Endothelial cell (in vitro differentiated cells): Measurements from ENCODE around the gene COL5A1. TPM values are rescaled to one million over a fixed set of nuclear protein-coding genes. Genes with fewer than 3 reads are reported as not detected.

Source experiments
- DNase-seq: peaks from one replicate; pipeline ENCODE4 v3.0.0; 2021; ENCODE audit warnings: low spot score
- H3K27ac Mint-ChIP-seq: one replicate; pipeline ENCODE4 v1.8.0; 2021; ENCODE audit warnings: mixed read lengths, inconsistent platforms; ENCODE audit not compliant: unreplicated experiment
- H3K27me3 Mint-ChIP-seq: one replicate; pipeline ENCODE4 v1.8.0; 2021; ENCODE audit warnings: mild to moderate bottlenecking, moderate library complexity, mixed read lengths, inconsistent platforms; ENCODE audit not compliant: unreplicated experiment
- H3K36me3 Mint-ChIP-seq: one replicate; pipeline ENCODE4 v1.8.0; 2021; ENCODE audit warnings: mild to moderate bottlenecking, low read depth, mixed read lengths, inconsistent platforms; ENCODE audit not compliant: unreplicated experiment
- H3K4me1 Mint-ChIP-seq: one replicate; pipeline ENCODE4 v1.8.0; 2021; ENCODE audit warnings: mild to moderate bottlenecking, mixed read lengths, inconsistent platforms; ENCODE audit not compliant: unreplicated experiment
- H3K4me3 Mint-ChIP-seq: one replicate; pipeline ENCODE4 v1.8.0; 2021; ENCODE audit warnings: mild to moderate bottlenecking, mixed read lengths, inconsistent platforms; ENCODE audit not compliant: unreplicated experiment
- H3K9me3 Mint-ChIP-seq: one replicate; pipeline ENCODE4 v1.8.0; 2021; ENCODE audit warnings: mixed read lengths, inconsistent platforms; ENCODE audit not compliant: unreplicated experiment
- total RNA-seq: library from RNA; stranded (reverse); fragmentation: NEBNext Ultra II Directional; extraction: Animal tissue kit (Norgen Biotek cat#: 25700); gene quantifications from one replicate; pipeline ENCODE4 v1.2.1, GENCODE V29; 2021; ENCODE audit not compliant: unreplicated experiment
- TF ChIP-seq, protein P1 (sequence below): fragments of 200-600 bp; sonication (generic); IDR thresholded peaks from one replicate; pipeline ENCODE4 v1.5.0; 2021; ENCODE audit warnings: antibody characterized with exemption; ENCODE audit not compliant: unreplicated experiment

The COL5A1 gene
- total RNA-seq, 1 donor from 2014 or later: 24.3 TPM

DNA sequence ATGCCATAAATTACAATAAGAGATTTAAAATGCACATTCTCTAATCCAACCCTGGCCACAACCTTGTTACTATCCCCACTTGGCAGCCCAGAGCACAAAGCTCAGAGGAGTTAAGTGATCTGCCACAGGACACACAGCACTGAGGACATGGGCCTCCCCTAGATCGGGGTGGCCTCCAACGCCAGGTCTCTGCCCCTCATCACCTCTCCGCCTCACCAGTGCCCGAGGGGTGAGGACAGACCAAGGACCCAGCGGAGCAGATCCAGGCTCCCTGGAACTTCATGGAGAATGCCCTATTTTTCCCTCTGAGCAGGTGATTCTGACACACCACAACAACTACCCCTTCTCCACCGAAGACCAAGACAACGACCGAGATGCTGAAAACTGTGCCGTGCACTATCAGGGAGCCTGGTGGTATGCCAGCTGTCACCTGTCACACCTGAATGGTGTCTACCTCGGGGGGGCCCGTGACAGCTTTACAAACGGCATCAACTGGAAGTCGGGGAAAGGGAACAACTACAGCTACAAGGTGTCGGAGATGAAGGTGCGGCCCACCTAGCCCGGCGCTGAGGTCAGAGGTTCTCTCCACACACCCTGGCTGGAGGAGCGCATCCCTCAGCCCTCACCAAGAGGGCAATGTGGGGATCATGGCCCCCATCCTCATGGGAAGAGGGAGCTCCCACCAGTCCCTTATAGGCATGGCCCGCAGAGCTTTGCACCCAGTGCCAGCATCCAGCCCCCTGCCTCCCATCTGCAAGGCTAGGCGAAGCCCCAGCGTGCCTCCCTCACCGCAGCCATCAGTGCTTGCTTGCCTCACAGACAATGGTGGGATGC lies 226.5 kb downstream of the COL5A1 start:
- Mint-ChIP-seq H3K27me3 (peaks cover 3% of the 10 kb centered on the region), H3K36me3 (no peaks in the 10 kb centered on the region), H3K4me3 (no peak overlapping the region), H3K9me3 (no peaks in the 10 kb centered on the region), H3K27ac (no peak overlapping the region), H3K4me1 (no peaks in the 10 kb centered on the region)
- TF ChIP-seq, protein P1, sequence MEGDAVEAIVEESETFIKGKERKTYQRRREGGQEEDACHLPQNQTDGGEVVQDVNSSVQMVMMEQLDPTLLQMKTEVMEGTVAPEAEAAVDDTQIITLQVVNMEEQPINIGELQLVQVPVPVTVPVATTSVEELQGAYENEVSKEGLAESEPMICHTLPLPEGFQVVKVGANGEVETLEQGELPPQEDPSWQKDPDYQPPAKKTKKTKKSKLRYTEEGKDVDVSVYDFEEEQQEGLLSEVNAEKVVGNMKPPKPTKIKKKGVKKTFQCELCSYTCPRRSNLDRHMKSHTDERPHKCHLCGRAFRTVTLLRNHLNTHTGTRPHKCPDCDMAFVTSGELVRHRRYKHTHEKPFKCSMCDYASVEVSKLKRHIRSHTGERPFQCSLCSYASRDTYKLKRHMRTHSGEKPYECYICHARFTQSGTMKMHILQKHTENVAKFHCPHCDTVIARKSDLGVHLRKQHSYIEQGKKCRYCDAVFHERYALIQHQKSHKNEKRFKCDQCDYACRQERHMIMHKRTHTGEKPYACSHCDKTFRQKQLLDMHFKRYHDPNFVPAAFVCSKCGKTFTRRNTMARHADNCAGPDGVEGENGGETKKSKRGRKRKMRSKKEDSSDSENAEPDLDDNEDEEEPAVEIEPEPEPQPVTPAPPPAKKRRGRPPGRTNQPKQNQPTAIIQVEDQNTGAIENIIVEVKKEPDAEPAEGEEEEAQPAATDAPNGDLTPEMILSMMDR: no peak
- DNase-seq: no peak

DNA sequence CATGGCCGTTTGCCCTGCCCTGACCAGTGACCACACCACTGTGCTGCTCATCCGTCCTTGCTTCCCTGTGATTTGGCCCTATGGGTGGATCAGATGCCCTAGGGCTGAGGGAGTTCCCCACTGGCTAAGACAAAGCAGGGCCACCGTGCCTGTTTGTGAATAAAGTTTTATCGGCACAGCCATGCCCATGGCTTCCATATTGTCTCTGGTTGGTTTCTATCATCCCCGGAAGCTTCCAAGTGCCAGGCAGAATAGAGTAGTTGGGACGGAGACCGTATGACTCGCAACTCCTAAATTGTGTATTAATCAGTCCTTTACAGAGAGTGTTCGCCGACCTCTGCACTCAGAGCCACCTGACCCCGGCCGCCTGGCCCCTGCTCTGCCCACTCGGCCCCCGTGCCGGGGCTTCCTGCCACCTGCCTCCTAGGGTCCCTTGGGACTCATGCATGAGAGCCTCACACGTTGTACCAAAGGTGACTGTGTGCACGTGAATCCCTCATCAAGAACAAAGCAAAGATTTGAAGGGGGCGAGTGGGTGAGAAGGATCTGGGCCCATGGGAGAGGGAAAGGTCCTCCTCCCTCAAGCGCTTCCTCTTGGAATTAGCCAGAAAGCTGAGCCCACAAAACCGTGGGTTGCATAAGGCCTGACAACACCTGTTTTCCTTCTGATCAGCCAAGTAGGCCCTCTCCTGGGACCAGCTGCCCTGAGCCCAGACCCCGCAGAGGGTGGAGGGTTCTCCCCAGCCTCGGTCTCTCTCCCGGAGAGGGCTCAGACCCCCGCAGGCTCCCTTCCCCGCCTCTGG lies 227.3 kb downstream of the COL5A1 start:
- H3K36me3 Mint-ChIP-seq: no peaks in the 10 kb centered on the region
- DNase-seq: no peak
- TF ChIP-seq, protein P1: no peak
- H3K27ac Mint-ChIP-seq: no peak overlapping the region
- H3K4me1 Mint-ChIP-seq: no peaks in the 10 kb centered on the region
- H3K27me3 Mint-ChIP-seq: peaks cover 3% of the 10 kb centered on the region
- H3K4me3 Mint-ChIP-seq: no peak overlapping the region
- H3K9me3 Mint-ChIP-seq: no peaks in the 10 kb centered on the region

DNA sequence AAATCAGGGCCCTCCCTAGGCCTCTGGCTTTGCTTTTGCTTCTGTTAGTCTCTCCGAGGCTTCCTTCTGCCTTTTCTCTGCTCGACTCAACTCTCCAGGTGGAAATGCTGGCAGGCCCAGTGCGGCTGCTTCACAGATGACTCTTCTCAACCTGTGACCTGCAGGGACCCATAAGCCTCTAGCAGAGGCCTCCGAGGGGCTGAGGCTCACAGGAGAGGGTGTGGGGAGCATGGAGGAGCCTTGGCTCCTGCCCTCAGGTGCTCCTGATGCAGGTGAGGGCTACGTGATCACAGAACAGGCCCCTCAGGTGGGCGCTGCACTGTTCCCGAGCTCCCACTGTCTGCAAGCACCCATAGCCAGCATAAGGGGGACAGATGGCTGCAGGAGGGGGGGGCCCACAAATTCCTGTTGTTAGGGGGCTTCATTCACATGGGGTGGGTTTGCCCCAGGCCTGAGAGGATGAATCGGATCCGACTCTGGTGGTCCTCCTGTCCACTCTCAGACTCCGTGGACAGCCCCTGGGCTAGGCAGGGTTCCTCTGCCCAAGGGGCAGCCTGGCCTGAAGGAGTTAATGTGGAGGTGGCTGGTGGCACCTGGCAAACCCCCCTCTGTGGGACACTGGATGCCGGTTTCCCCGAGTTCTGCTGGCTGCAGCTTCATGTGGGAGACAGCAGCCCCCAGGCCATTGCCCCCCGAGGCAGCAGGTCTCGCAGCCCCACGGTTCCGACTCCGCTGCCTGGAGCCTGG lies 228.1 kb downstream of the COL5A1 start:
- Mint-ChIP-seq H3K36me3 (no peaks in the 10 kb centered on the region), H3K4me3 (no peak overlapping the region), H3K27me3 (peaks cover 3% of the 10 kb centered on the region), H3K27ac (no peak overlapping the region), H3K4me1 (no peaks in the 10 kb centered on the region), H3K9me3 (no peaks in the 10 kb centered on the region)
- TF ChIP-seq, protein P1: no peak
- no peak for DNase-seq

DNA sequence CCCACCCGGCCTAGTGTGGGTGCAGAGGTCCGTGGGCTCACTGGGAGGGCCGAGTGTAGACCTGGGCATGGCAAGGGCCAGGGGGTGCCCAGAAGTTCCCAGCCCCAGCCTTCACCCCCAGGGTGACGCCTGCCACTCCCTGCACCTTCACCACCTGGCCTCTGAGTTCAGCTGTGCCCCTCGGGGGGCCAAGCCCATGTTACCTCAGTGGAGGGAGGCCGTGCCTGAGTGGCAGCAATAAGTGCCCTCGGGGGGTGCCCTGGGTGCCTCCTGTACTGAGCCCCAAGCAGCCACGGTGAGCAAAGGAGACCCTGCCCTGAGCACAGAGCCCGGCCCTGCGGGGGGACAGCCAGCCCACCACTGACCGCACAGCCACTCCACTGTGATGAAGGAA lies 228.7 kb downstream of the COL5A1 start:
- DNase-seq: no peak
- TF ChIP-seq, protein P1: no peak
- H3K4me3 Mint-ChIP-seq: no peak overlapping the region
- peaks cover 3% of the 10 kb centered on the region for H3K27me3 Mint-ChIP-seq
- no peaks in the 10 kb centered on the region for H3K4me1 Mint-ChIP-seq
- no peak overlapping the region for H3K27ac Mint-ChIP-seq
- H3K36me3 Mint-ChIP-seq: no peaks in the 10 kb centered on the region
- H3K9me3 Mint-ChIP-seq: no peaks in the 10 kb centered on the region
